22Rv1 (cell line): ENCODE results near the gene PHKB.

Experiments
- H3K27ac ChIP-seq: fragments of 450-650 bp; 2 replicates; pipeline ENCODE4 v1.5.1; 2017
- ZFX ChIP-seq: fragments of 450-650 bp; IDR thresholded peaks from 2 replicates; pipeline ENCODE4 v1.6.1; 2017; ENCODE audit warnings: antibody characterized with exemption, borderline replicate concordance
- TF ChIP-seq, protein P1 (sequence below): fragments of 450-650 bp; IDR thresholded peaks from 2 replicates; pipeline ENCODE4 v1.5.1; 2017; ENCODE audit warnings: mild to moderate bottlenecking

Gene PHKB

GRCh38 chr16:47726031-47726675 lies 265.0 kb downstream of the PHKB start:
- TF ChIP-seq ZFX = no peak
- TF ChIP-seq, protein P1, sequence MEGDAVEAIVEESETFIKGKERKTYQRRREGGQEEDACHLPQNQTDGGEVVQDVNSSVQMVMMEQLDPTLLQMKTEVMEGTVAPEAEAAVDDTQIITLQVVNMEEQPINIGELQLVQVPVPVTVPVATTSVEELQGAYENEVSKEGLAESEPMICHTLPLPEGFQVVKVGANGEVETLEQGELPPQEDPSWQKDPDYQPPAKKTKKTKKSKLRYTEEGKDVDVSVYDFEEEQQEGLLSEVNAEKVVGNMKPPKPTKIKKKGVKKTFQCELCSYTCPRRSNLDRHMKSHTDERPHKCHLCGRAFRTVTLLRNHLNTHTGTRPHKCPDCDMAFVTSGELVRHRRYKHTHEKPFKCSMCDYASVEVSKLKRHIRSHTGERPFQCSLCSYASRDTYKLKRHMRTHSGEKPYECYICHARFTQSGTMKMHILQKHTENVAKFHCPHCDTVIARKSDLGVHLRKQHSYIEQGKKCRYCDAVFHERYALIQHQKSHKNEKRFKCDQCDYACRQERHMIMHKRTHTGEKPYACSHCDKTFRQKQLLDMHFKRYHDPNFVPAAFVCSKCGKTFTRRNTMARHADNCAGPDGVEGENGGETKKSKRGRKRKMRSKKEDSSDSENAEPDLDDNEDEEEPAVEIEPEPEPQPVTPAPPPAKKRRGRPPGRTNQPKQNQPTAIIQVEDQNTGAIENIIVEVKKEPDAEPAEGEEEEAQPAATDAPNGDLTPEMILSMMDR = no peak
- no peak overlapping the region for H3K27ac ChIP-seq

GRCh38 chr16:47727131-47727530 lies 266.0 kb downstream of the PHKB start:
- no peak for TF ChIP-seq ZFX
- TF ChIP-seq, protein P1 = no peak
- no peak overlapping the region for H3K27ac ChIP-seq

DNA sequence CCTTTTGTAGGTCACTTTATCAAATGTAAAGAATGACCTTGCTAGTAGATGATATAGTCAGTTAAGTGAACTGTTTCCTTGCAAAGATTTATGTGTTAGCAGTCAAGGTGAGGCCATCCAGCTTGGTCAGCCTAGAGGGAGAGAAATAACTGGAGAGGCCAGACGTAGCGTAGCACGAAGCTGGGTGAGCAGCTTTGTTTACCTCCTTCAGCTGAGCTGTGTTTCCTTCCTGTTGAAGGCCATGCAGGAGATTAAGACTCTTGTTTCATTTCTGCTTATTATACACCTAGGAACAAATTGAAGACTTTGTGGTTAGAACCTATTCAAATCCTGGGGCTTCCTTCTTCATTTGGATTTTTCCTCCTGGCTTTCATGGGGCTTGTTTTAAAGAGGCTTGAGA lies 267.1 kb downstream of the PHKB start:
- no peak for TF ChIP-seq ZFX
- TF ChIP-seq, protein P1 = no peak
- no peak overlapping the region for H3K27ac ChIP-seq

GRCh38 chr16:47729701-47730100 lies 268.6 kb downstream of the PHKB start:
- TF ChIP-seq, protein P1 = no peak
- TF ChIP-seq ZFX = no peak
- no peak overlapping the region for H3K27ac ChIP-seq

DNA sequence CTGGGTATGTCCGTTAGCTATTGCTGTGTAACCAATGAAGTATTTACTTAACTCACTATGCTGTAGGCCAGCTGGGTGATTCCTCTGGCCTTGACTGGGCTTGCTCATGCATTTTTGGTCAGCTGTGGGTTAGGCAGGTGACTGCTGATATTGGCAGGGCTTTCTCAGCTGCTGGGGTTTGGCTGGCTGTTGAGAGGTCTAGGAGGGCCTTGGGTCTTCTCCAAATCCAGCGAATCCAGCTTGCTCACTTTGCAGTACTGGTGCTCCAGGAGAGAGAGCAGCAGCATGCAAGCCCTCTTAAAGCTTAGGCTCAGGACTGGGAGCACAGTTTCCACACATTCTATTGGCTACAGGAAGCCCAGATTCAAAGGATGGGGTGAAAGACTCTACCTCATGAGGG lies 270.1 kb downstream of the PHKB start:
- TF ChIP-seq, protein P1 = no peak
- TF ChIP-seq ZFX = no peak
- no peak overlapping the region for H3K27ac ChIP-seq

DNA sequence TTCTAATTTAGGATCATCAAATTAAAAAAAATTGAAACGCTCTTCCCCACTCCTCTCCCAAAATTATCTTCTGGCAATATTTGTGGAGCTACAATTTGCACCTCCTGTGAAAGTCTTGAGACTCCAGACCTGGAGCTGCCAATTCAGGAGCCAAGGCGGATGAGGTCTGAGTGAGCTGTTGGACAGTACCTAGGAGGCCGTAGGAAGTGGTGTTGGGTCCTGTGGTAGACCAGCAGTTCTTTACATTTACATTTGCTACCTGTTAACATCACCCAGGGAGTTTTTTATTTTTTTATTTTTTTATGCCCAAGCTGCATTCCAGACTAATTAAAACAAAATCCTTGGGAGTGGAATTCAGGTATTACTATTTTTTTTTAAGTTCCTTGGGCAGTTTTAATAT lies 271.0 kb downstream of the PHKB start:
- H3K27ac ChIP-seq = no peak overlapping the region
- no peak for TF ChIP-seq ZFX
- TF ChIP-seq, protein P1 = no peak

DNA sequence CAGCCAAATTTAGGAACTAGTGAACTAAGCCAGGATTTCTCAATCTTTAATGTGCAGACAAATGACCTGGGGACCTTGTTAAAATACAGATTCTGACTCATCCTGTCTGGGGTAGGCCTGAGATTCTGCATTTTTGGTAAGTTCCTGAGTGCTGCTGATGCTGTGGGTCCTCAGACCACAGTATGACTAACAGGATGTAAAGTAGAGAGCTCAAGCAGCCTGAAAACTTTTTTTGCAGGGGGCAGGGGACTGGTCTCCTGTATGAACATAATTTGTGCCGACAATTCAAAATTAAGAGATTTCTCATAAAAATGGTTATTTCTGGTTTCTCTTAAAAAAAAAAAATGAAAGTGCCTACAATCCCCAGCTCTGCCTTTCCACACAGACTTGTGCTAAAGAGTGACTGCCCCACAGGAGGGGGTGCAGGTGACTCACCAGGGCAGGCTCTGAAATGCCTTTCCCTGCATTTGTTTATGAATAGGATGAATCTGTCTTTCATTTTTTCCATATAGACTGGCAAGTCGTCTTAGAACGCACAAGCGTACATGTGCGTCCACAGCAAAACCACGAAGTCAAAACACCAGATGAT lies 271.5 kb downstream of the PHKB start:
- no peak overlapping the region for H3K27ac ChIP-seq
- TF ChIP-seq, protein P1 = no peak
- TF ChIP-seq ZFX = no peak
